ENCODE results near the gene TUT7. TPM values are rescaled to one million over a fixed set of nuclear protein-coding genes. Genes with fewer than 3 reads are reported as not detected.

Gene TUT7
- total RNA-seq, 1 experiment from 2014 or later = 12.5 TPM

- POLR2A ChIA-PET = no interaction called here
- no peak for TF ChIP-seq CTCF (IDR thresholded peaks at IDR 0.05)
- TF ChIP-seq POLR2AphosphoS5 (IDR thresholded peaks at IDR 0.05; ENCODE audit: low read depth, low read length) = no peak
- TF ChIP-seq REST (IDR thresholded peaks at IDR 0.05; ENCODE audit: insufficient read depth in 1 of 2, low read depth in 2 of 2, low read length in 1 of 2) = no peak
- no peak for TF ChIP-seq SIN3A (IDR thresholded peaks at IDR 0.05; ENCODE audit: borderline replicate concordance, insufficient read depth, low read depth, low read length)
- TF ChIP-seq TCF7L2 (IDR thresholded peaks at IDR 0.05; ENCODE audit: low read depth, low read length) = no peak
- Histone ChIP-seq H3K4me1 (ENCODE audit: control insufficient read depth, insufficient read depth, low read length) (peaks cover 17% of the 10 kb centered on the region), H3K9me3 (ENCODE audit: control insufficient read depth, insufficient read depth, low read depth, low read length) (no peaks in the 10 kb centered on the region), H3K27me3 (ENCODE audit: control insufficient read depth, insufficient read depth, low read length) (no peaks in the 10 kb centered on the region), H3K36me3 (ENCODE audit: control insufficient read depth, insufficient read depth, low read length) (peaks cover 10% of the 10 kb centered on the region), H3K27ac (ENCODE audit: low read length) (no peak overlapping the region), H3K4me3 (ENCODE audit: low read depth in 2 of 2, low read length in 2 of 2) (no peak overlapping the region)
- no peak for DNase-seq (ENCODE audit: low read depth, low spot score)
- ATAC-seq = no peak
- in situ Hi-C loops (cut with HindIII; ENCODE audit: low pct_unique_long_range_greater_than_20kb, low sequenced_read_pairs) (no loop called here), intact Hi-C loops (cut with micrococcal nuclease; ENCODE audit: unreplicated experiment) (no loop called here)
- CTCF ChIA-PET = no interaction called here
- BruUV-seq (replicated peaks) = no TSS peak
Observed at GRCh38 chr9:86347991-86348390, 6.2 kb downstream of the TUT7 start.

- DNase-seq (ENCODE audit: low read depth, low spot score) = no peak
- no peaks in the 10 kb centered on the region for H3K4me1 ChIP-seq (ENCODE audit: control insufficient read depth, insufficient read depth, low read length)
- POLR2A ChIA-PET = no interaction called here
- in situ Hi-C loops (cut with HindIII; ENCODE audit: low pct_unique_long_range_greater_than_20kb, low sequenced_read_pairs) (no loop called here), intact Hi-C loops (cut with micrococcal nuclease; ENCODE audit: unreplicated experiment) (no loop called here)
- ATAC-seq = no peak
- TF ChIP-seq POLR2AphosphoS5 (IDR thresholded peaks at IDR 0.05; ENCODE audit: low read depth, low read length) (no peak), SIN3A (IDR thresholded peaks at IDR 0.05; ENCODE audit: borderline replicate concordance, insufficient read depth, low read depth, low read length) (no peak), CTCF (IDR thresholded peaks at IDR 0.05) (no peak), REST (IDR thresholded peaks at IDR 0.05; ENCODE audit: insufficient read depth in 1 of 2, low read depth in 2 of 2, low read length in 1 of 2) (no peak), TCF7L2 (IDR thresholded peaks at IDR 0.05; ENCODE audit: low read depth, low read length) (no peak)
- H3K27ac ChIP-seq (ENCODE audit: low read length) = no peak overlapping the region
- no peak overlapping the region for H3K4me3 ChIP-seq (ENCODE audit: low read depth in 2 of 2, low read length in 2 of 2)
- no peaks in the 10 kb centered on the region for H3K27me3 ChIP-seq (ENCODE audit: control insufficient read depth, insufficient read depth, low read length)
- no peaks in the 10 kb centered on the region for H3K9me3 ChIP-seq (ENCODE audit: control insufficient read depth, insufficient read depth, low read depth, low read length)
- CTCF ChIA-PET = no interaction called here
- H3K36me3 ChIP-seq (ENCODE audit: control insufficient read depth, insufficient read depth, low read length) = peaks cover 16% of the 10 kb centered on the region
- no TSS peak for BruUV-seq (replicated peaks)
Observed at GRCh38 chr9:86344818-86345217, 9.4 kb downstream of the TUT7 start.
